Muscle layer of duodenum (tissue), 2 donors: Measurements from ENCODE around the gene SETBP1.

Experiments
- H3K27ac ChIP-seq: one replicate; pipeline ENCODE4 v1.7.0; 2013; ENCODE audit warnings: mild to moderate bottlenecking, low read length
- H3K27me3 ChIP-seq: one replicate; pipeline ENCODE4 v1.7.0; 2013; ENCODE audit warnings: low read depth, mild to moderate bottlenecking, control low read depth, low read length
- H3K36me3 ChIP-seq, 2 donors: one replicate each; pipeline ENCODE4 v1.7.0; 2013; ENCODE audit warnings: low read length in 2 of 2, control low read depth in 1 of 2, mild to moderate bottlenecking in 1 of 2; ENCODE audit not compliant: insufficient read depth in 2 of 2, control insufficient read depth in 1 of 2
- H3K4me1 ChIP-seq, 2 donors: one replicate each; pipeline ENCODE4 v1.7.0; 2013; ENCODE audit warnings: low read length in 2 of 2, mild to moderate bottlenecking in 2 of 2, control low read depth in 1 of 2, moderate library complexity in 1 of 2; ENCODE audit not compliant: insufficient read depth in 2 of 2, control insufficient read depth in 1 of 2
- H3K4me3 ChIP-seq, 2 donors: one replicate each; pipeline ENCODE4 v1.7.0; 2013; ENCODE audit warnings: low read length in 2 of 2, low read depth in 1 of 2, mild to moderate bottlenecking in 1 of 2
- H3K9me3 ChIP-seq, 2 donors: one replicate each; pipeline ENCODE4 v1.7.0; 2013; ENCODE audit warnings: low read length in 2 of 2, control low read depth in 1 of 2, mild to moderate bottlenecking in 1 of 2; ENCODE audit not compliant: control insufficient read depth in 1 of 2
- donor health status: healthy.

SETBP1 gene

DNA sequence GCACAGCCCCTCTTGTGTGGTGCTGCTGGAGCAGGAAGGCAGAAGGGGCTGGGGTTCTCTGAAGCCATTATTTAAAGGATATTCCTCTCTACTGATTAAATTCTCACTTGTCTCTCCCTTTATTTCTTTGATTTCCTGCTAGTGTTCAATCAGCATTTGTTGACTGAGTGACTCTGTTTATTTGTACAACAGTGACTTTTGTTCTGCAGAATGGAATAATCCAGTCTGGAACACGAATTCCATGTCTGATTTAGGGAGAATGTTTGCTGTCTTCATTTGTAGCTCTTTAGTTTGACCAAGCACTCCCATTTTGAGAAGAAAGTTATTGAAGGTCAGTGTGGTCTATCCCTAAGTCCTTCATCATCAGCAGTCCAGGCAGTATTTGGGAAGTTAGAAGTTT, 141.2 kb downstream of the SETBP1 start:
- no peak overlapping the region for H3K27ac ChIP-seq
- H3K36me3 ChIP-seq: no peaks in the 10 kb centered on the region
- H3K4me3 ChIP-seq: no peak overlapping the region
- peaks cover 10 to 20% of the 10 kb centered on the region in 2 donors for H3K4me1 ChIP-seq
- H3K27me3 ChIP-seq: no peaks in the 10 kb centered on the region
- H3K9me3 ChIP-seq: no peaks in the 10 kb centered on the region

DNA sequence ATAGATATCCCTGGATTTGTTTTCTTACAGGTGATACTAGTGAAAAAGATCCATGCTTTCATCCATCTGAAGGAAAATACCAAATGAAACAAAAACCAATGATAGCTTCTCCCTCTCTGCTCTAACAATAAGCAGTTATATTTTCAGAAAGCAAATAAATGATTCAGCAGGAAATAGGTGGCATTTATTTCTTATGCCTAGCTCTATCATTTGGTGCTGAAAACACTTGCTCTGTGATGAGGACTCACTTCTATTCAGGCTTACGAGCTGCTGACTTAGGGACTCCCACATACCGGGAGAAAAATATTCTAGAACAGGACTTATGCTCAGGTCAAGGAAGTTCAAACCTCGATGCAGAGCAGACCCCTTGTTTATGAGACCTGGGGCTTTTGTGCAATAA, 142.6 kb downstream of the SETBP1 start:
- Histone ChIP-seq H3K9me3 (no peaks in the 10 kb centered on the region), H3K36me3 (no peaks in the 10 kb centered on the region), H3K4me1 (peaks cover 14 to 23% of the 10 kb centered on the region in 2 donors), H3K4me3 (no peak overlapping the region), H3K27ac (no peak overlapping the region), H3K27me3 (no peaks in the 10 kb centered on the region)

DNA sequence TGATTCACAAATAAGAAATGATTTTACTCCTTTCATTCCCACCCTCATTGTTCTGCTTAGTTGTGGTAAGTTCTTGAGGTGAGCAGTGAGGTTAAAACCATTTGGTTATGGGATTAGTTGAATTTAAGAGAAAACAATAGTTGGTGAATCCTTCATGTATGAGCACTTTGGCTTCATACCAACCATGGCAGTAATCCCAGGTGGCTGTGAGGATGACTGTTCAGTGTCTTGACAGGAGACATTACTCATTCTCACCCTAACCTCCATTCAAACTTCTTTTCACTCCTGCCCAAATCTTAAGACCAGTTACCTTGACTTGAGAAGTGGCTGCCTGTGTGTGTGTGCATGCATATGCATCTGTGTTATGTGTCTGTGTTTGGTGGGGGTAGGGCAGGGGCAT, 143.1 kb downstream of the SETBP1 start:
- Histone ChIP-seq H3K27me3 (no peaks in the 10 kb centered on the region), H3K9me3 (no peaks in the 10 kb centered on the region), H3K4me1 (peaks cover 14 to 23% of the 10 kb centered on the region in 2 donors), H3K4me3 (no peak overlapping the region), H3K27ac (no peak overlapping the region), H3K36me3 (no peaks in the 10 kb centered on the region)

DNA sequence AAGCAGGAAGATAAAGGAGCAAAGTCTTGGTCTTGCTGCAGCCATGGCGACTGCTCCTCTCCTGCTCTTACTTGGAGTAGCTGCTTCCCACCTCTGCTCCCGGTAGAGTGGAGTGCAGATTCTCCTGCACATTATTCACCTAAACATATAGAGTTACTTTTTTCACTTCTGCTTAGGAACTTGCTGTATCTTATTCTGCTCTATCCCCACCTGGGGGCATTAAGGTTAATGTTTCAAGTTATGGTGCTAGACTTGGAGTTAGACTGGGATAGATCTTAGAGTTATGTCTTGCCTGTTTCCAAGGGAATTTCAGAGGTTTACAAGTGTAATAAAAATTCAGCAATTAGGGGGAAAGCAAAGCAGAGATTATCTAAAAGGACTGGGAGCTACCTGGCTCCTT, 144.2 kb downstream of the SETBP1 start:
- H3K4me3 ChIP-seq: no peak overlapping the region
- H3K27ac ChIP-seq: no peak overlapping the region

DNA sequence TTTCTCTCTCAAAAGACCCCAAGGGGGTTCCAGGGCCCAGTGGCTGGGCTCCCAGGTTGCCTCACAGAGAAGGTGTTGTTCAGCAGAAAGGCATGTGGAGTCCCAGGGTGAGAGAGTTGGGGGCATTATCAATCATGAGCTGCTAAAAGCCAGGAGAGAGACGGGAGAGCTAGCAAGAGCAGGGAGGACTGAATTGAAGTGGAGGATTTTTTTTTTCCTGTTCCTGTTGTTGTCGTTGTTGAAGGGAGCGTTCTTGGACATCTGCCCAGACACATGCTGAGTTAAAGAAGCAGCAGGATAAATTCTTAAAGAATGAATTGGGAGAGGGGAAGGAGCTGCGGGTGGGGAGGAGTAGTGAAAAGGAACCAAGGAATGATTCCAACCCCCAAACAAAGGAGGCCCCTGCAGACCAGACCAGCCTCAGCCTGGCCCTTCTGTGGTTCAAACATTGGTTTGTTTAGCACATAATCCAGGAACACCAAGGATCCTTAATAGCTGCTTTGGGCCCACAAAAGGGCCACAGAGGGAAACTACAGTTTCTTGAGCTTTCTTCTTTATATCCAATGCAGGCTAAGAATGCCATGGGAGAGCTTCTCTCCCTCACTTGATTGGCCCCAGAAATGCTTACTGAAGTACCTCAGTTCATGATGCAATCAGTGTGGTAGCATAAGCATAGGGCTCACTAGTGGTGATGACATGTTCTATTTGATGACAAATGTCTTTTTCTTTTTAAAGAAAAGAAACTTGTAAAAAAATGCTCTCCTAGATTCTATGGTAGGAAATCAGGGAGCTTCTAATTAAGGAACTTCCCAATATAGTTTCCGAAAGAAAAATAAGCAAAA, 146.0 kb downstream of the SETBP1 start:
- H3K9me3 ChIP-seq: no peaks in the 10 kb centered on the region
- H3K27ac ChIP-seq: peak overlapping the region; percentile 65
- no peak overlapping the region for H3K4me3 ChIP-seq
- H3K27me3 ChIP-seq: no peaks in the 10 kb centered on the region
- peaks cover 25 to 38% of the 10 kb centered on the region in 2 donors for H3K4me1 ChIP-seq
- H3K36me3 ChIP-seq: no peaks in the 10 kb centered on the region

More for the DNA sequence above, 144.2 kb downstream of the SETBP1 start:
- Histone ChIP-seq H3K36me3 (no peaks in the 10 kb centered on the region), H3K27me3 (no peaks in the 10 kb centered on the region), H3K4me1 (peaks cover 14 to 23% of the 10 kb centered on the region in 2 donors), H3K9me3 (no peaks in the 10 kb centered on the region)

DNA sequence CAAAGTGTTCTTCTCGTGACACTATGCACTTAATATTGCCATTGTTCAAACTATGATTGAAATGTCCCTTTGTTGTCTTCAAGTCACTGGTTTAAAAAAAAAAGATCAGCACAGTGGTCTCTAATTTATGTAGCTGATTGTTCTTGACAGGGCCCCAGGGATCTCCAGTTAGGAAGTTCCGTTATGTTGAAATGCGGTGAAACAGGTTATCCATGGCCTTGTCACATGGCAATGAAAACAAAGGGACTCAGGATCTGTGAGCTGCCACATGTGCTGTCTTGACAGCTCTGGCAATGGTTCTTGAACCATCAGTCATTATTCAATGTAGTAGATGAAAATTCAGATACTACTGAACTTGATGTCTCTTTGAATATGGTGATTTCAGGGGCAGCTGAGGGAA, 147.4 kb downstream of the SETBP1 start:
- H3K27me3 ChIP-seq: no peaks in the 10 kb centered on the region
- H3K4me3 ChIP-seq: no peak overlapping the region
- no peak overlapping the region for H3K27ac ChIP-seq
- no peaks in the 10 kb centered on the region for H3K9me3 ChIP-seq
- peaks cover 25 to 38% of the 10 kb centered on the region in 2 donors for H3K4me1 ChIP-seq
- H3K36me3 ChIP-seq: no peaks in the 10 kb centered on the region

DNA sequence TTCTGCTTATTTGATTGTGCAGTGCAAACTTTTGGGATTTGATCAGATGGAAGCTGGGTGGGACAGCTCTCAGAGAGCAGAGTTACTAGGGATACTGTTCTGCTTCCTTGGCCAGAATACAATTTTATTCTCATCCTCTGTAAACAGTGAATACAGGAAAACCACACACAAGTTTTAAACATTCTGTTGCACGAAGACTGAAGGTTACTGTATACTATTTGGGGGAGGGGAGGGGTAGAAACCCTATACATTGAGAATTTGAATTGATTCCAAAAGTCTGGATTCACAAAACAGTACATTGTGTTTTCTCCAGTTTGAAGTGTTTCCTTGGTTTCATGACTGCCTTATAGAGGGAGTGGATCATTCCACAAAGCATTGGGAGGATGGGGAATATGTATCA, 149.9 kb downstream of the SETBP1 start:
- no peak overlapping the region for H3K4me3 ChIP-seq
- no peaks in the 10 kb centered on the region for H3K27me3 ChIP-seq
- H3K4me1 ChIP-seq: peaks cover 18 to 34% of the 10 kb centered on the region in 2 donors
- peak overlapping the region; percentile 28 for H3K27ac ChIP-seq
- H3K36me3 ChIP-seq: no peaks in the 10 kb centered on the region
- H3K9me3 ChIP-seq: no peaks in the 10 kb centered on the region

DNA sequence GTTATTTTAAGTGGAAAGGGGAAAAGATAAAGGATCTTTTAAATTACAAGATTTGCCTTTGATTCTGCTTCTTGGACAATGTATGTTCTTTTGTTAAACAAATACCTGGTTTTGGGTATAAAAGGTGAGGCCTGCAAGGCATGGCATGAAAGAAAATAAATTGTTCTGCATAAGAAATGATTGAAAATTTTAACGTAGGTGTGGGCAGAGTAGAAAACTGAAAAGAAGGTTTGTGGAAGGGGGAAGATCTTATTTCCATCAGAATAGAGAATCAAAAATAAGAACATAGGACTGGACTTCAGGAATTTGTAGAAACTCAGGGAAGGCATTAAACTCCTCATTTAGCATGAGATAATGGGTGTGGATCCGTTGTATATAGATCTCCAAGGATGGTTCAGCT, 153.1 kb downstream of the SETBP1 start:
- no peaks in the 10 kb centered on the region for H3K27me3 ChIP-seq
- H3K9me3 ChIP-seq: no peaks in the 10 kb centered on the region
- no peaks in the 10 kb centered on the region for H3K36me3 ChIP-seq
- no peak overlapping the region for H3K27ac ChIP-seq
- peaks cover 12 to 41% of the 10 kb centered on the region in 2 donors for H3K4me1 ChIP-seq
- no peak overlapping the region for H3K4me3 ChIP-seq

DNA sequence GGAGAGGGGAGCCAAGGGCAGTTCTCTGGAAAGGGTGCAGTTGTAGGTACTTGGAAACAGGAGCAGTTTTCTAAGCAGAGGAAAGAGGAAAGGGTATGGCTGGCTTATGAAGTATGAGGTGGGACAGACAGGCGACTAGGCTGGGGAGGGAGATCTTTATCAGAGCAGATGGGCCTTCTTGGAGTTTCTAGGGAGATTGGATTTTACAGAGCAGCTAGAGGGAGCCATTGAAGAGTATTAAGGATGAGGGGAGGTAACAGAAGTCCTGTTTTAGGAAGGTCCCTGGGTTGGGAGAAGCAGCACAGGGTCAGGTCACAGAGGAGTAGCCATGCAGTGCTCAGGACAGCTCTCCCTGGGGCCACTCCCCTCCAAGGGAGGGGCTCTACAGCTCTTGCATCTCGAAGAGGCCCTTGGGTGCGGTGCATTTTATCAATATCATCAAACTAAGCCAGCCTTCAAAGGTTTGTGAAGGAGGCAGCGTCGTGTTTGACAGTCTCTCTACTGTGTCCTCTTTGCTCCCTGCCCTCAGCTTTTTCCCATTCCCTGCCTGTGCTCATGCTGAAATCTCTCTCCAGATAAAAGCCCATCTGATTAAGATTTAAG, 154.3 kb downstream of the SETBP1 start:
- no peaks in the 10 kb centered on the region for H3K36me3 ChIP-seq
- H3K4me1 ChIP-seq: peaks cover 22 to 52% of the 10 kb centered on the region in 2 donors
- H3K27me3 ChIP-seq: no peaks in the 10 kb centered on the region
- H3K4me3 ChIP-seq: no peak overlapping the region
- no peaks in the 10 kb centered on the region for H3K9me3 ChIP-seq
- no peak overlapping the region for H3K27ac ChIP-seq

DNA sequence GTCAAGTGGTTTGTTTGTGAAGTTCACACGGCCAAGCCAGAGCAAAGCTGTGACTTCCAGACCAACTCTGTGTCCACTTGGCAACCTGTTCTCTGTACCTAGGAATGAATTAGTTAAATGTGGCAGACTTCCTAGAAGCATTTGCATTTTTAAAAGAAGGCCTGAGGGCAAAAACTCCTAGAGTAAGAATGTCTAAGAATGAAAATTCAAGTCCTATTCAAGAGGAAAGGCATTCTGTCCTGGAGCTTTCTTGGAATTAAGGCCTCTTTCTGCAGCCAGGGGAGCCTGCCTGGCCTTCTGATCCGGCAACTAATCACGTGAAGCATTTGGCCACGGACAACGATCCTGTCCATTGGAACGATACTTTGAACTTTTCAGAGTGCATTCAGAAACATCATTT, 155.0 kb downstream of the SETBP1 start:
- H3K27me3 ChIP-seq: no peaks in the 10 kb centered on the region

DNA sequence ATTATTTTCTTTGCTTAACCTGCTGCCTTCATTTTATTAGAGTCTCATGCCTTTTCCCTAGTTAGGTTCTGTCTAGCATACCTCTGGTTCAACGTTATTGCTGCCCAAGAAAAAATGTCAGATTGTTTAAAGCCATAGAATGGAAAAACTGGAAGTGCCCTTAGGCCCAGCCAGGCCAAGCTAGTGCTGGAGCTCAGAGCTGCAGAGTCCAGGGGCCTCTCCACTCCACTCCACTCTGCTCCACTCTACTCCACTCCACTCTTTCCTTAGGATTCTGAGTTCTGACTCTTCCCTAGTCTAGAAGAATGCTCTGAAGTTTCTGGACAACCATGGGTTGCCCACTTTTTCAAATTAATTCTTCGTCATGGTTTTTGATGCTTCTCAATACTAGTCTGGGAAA, 155.6 kb downstream of the SETBP1 start:
- Histone ChIP-seq H3K27me3 (no peaks in the 10 kb centered on the region), H3K4me3 (no peak overlapping the region), H3K9me3 (no peaks in the 10 kb centered on the region), H3K27ac (no peak overlapping the region), H3K36me3 (no peaks in the 10 kb centered on the region), H3K4me1 (peaks cover 15 to 49% of the 10 kb centered on the region in 2 donors)

More for the DNA sequence above, 155.0 kb downstream of the SETBP1 start:
- no peaks in the 10 kb centered on the region for H3K9me3 ChIP-seq
- peaks cover 21 to 52% of the 10 kb centered on the region in 2 donors for H3K4me1 ChIP-seq
- no peaks in the 10 kb centered on the region for H3K36me3 ChIP-seq
- no peak overlapping the region for H3K4me3 ChIP-seq
- no peak overlapping the region for H3K27ac ChIP-seq
